SK-N-DZ (cell line): ENCODE measurements around the gene CAPN14.

Experiments
- DNase-seq: peaks from one replicate; pipeline ENCODE4 v3.0.0-alpha.2; 2015; ENCODE audit warnings: low spot score
- small RNA-seq, 2 experiments: library from RNA; depleted of rRNA; stranded (forward); fragments of <200 nt; gene quantifications; one replicate each; pipeline ENCODE3, GENCODE V24; 2014

The CAPN14 gene

DNA sequence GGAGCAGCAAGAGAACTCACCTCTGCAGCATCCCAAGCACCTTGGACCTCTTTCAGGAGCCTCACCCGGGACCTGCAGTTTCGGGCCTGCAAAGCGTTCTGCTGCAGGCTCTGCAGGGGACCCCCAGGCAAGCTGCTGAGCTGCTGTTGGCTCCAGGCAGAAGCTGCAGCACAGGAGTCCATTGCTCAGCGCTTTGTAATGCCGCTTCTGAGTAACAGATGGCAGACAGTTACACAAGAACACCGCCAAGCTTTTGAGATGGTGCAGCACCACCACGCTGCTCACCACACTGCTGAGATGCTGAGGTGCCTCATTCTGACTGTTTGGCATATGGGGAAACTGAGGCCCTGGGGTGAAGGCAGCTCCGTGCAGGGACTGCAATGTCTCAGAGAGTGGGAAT, 77.2 kb downstream of the CAPN14 start:
- DNase-seq, result no peak

- DNase-seq, result no peak
Observed at GRCh38 chr2:31139671-31140070, 77.6 kb downstream of the CAPN14 start.

DNA sequence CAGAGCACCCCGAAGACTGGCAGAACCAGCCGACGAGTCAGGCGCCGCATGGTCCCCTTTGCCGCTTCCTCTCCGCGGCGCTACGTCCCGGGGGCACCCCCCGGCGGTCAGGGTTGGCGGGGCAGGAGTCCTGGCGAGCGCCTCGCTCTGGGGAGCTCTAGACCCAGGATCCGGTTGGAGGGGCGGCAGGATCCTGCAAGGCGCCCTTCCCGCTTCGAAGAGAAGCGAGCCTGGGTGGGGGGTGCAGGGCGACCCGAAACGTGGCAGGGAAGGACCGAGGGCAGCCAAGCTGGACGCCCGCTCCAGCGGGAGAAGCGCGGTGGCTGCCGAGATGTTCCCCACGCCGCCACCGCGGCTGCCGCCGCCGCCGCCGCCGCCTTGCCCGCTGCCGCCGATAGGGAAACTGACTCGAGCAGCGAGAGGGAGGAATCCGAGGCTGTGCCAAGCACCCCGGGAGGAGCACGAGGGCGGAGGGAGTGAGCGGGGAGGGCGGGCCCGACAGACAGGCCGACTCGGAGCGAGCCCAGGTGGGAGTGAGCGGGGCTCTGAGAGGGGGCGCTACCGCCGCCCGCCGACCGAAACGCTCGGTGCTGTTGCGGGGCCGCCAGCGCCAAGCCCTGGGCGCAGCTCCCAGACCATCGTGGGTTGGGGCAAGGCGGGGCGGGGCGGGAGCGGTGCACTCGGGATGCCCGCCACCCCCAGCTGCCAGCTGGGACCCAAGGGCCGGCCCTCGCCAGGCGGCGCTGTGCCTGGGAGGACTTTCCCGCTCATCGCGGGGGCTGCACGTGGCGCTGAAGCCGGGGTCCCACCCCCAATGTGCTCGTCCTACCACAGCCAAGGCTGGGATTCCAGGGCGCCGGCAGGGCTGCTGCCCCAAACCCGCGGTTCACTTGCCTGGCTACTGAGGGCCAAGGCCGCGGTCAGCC, 79.0 kb downstream of the CAPN14 start, which contains the start of gene GALNT14:
Gene GALNT14 (minus strand): TSS at position 404 of the 926 bp plus-strand sequence. CDS start 354 bp downstream, at position 50.
- DNase-seq, result no peak

GRCh38 chr2:31137211-31138036, 79.9 kb downstream of the CAPN14 start:
- DNase-seq, result no peak

DNA sequence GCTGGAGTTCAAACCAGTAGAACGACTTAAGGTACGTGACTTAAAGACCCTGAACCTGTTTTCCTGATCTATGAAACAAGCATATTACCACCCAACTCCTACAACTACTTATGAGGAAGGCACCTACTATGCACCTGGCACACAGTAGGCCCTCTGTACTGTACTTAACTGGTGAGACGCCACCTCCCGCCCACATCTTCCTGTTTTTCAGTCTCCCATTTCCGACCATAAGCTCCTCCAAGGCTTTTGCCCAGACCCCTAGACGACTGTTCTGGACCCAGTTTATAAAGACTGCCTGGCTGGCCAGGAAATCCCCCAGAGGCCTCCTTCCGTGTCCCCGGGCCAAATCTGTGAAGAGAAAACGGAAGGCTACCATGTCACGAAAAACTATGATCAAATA, 80.6 kb downstream of the CAPN14 start:
- DNase-seq, result no peak

GRCh38 chr2:31136000-31136399, 81.3 kb downstream of the CAPN14 start:
- no peak for DNase-seq

DNA sequence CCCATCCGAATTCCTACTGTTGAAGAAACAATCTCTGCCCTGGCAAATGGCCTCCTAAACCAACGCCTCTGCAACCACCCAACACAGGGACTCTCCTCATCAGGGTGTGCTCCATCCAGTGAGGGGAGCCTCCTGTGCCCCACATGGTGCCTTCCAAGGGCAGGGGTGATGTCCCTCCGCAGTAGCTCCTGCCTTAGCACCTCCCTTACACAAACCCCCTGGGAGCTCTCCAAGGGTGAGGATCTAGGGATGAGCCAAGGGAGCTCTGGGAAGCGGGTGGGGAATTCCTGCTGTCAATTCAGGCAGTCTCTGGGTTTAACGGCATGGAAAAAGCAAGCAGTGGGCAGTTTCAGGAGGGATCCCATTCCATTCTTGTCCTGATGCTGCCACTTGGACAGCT, 82.8 kb downstream of the CAPN14 start:
- no peak for DNase-seq

DNA sequence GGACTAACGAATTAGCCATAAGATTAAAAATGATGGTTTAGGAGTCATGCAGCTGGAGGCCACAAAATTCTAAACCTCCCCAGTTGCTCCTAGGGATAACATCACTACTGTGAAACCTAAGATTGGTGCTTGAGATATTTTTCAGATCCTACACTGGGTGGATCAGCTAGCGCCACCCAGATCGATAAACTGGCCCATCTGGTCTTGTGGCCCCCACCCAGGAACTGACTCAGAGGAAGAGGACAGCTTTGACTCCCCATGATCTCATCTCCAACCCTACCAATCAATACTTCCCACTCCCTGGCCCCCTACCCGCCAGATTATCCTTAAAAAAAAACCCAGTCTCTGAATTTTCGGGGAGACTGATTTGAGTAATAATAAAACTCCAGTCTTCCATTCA, 84.5 kb downstream of the CAPN14 start:
- DNase-seq, result no peak

DNA sequence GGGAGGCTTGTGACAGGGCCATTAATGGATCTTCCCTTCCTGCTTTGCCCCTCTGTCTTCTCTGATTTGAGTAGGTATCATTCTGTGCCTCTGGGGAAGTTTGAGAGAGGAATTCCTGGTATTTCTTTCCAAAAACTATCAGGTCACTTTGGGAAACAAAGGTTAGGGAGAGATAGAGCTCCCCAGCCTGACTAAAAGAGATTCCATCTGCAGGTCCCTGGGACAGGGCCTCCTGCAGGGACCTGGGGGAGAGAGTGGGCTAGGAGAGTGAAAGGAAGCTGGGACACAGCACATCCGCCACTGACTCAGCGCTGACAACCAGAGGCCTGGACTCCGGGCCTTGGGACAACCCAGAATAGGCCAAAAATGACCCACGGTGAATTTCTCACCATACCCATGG, 85.4 kb downstream of the CAPN14 start:
- DNase-seq, result no peak

DNA sequence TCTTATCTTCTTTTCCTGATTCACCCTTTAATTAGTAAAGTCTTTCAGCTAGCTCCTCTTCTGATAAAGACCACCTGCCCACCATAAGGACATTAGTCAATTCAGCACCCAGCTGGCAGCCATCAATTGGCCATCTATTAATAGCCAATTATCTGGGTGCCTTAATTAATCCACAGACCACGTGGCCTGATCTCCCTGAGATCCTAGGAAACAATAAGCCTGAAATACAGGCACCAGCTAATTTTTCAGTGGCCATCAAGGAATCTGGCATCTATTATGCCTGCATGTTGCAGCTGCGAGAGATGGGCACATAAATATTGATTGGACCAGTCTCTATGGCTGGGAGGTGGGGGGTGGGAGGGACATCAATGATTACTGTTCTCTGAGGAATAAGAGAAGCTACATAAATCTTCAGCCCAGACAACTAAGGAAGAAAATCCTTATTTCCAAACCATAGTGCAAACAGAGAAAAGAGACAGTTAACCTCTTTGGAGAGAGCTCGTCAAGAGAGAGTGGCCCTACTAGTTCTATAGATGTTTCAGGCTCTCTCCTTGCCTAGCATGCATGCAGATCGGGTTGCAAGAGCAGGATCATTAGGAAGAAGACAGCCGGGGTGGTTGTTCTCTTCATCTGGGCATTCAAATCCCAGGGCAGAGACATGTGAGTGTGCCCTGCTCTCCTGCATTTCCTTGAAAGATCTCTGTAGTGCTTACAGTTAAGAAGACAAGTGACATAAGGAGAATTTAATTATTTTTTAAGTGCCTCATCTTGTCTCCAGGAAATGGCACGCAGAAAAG, 87.7 kb downstream of the CAPN14 start:
- no peak for DNase-seq

DNA sequence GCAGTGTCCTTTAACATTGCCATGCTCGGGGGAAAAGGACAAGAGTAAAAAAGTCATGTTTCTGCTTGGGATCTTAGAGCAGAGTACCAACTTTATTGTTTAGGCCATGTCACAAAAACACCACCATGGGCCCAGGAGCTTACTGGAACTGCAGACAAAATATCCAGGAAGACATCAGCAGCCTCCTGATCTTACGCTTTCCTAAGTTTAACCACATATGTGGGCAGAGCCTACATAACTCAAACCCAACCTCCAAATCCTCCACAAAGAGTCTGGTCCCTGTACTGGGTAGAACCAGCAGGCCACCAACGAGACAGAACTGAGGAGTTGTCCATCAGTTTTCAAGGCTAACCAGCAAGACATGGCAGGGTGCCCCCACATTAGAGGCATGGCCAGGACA, 89.4 kb downstream of the CAPN14 start:
- DNase-seq, result no peak

DNA sequence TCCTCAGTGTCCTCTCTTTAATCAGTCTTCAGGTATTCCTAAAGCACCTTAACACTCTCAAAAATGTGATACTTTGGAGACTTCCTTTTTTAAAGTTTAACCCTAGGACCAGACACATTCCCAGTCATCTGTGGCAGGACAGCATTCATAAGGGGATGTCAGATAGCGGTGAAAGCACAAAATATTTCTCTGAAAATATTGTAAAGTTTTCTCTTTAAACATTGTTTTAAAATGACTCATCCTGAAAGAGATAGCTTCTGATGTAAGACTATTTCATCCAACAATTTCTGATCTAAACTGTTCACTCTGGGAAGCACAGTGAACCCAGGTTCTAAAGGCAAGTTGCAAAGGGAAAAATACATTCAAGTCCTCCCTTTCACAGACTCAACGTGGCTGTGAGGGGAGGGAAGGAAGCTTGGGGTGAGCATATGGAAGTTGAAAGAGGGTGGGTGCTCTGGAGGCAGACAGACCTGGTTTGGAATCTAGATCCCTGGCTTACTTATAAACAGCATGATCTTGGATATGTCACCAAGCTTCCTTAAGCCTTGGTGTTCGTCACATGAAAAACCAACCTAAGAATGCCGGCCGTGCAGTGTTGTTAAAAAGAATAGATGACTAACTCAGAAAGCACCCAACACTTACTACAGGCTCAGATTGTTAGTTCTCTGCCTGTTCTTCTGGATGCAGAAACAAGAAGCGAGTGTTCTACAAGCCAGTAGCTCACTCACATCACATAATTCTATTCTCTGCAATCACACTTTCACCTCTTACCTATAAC, 91.2 kb downstream of the CAPN14 start:
- no peak for DNase-seq

DNA sequence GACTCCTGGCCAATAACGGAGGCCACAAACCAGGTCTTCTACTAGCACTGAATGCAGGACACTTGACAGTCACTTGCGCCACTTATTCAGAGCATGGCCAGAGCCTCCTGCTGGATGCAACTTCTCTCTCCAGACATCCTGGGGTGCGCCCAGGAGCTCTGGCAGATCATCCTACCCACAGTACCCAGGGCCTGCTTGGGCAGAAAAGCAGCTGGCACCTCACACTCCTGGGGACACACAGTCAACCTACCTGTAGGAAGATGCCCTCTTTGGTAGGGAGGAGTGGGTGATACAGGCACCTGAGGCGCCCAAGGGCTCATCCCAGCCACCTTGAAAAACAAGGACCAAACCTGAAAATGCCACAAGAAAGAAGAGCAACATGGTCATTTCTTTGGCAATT, 92.4 kb downstream of the CAPN14 start:
- no peak for DNase-seq

Small RNAs within 50 kb of the gene (small RNA-seq; reads per million reads assigned to genes)
- gene RNA5SP90, result 0 reads per million in 2 experiments
